Nephron progenitor cell (in vitro differentiated cells): ENCODE data around the gene TMEM94.
"Not testable (repeated sequence)": the region's sequence is repeated elsewhere in the genome, so short reads cannot be mapped to it uniquely, and the experiment has no call there.

Experiments used
- DNase-seq: peaks from one replicate; pipeline ENCODE4 v3.0.0; 2021
- H3K27ac Mint-ChIP-seq: 2 replicates; pipeline ENCODE4 v1.8.0; 2021; ENCODE audit warnings: mild to moderate bottlenecking, moderate library complexity, mixed read lengths
- H3K27me3 Mint-ChIP-seq: 2 replicates; pipeline ENCODE4 v1.8.0; 2021; ENCODE audit warnings: mild to moderate bottlenecking, low read depth, mixed read lengths; ENCODE audit not compliant: poor library complexity
- H3K36me3 Mint-ChIP-seq: 2 replicates; pipeline ENCODE4 v1.8.0; 2021; ENCODE audit warnings: low read depth, mixed read lengths
- H3K4me1 Mint-ChIP-seq: 2 replicates; pipeline ENCODE4 v1.8.0; 2021; ENCODE audit warnings: mixed read lengths
- H3K4me3 Mint-ChIP-seq: 2 replicates; pipeline ENCODE4 v1.8.0; 2021; ENCODE audit warnings: mild to moderate bottlenecking, moderate library complexity, mixed read lengths
- H3K9me3 Mint-ChIP-seq: 2 replicates; pipeline ENCODE4 v1.8.0; 2021; ENCODE audit warnings: mild to moderate bottlenecking, moderate library complexity, mixed read lengths
- CTCF ChIP-seq: fragments of 200-600 bp; sonication (generic); IDR thresholded peaks from 2 replicates; pipeline ENCODE4 v1.5.0; 2021; ENCODE audit warnings: antibody characterized with exemption

TMEM94 gene

GRCh38 chr17:75516255-75516618 lies 59.8 kb downstream of the TMEM94 start, which contains the start of gene TSEN54:
Gene TSEN54, plus strand, starts transcription at chr17:75516528. Its CDS starts 33 bp downstream, at chr17:75516561.
- H3K27me3 Mint-ChIP-seq: peaks cover 7% of the 10 kb centered on the region
- H3K9me3 Mint-ChIP-seq: no peaks in the 10 kb centered on the region
- no peak within 1 kb of the TSS for H3K27ac Mint-ChIP-seq

GRCh38 chr17:75516619-75517296 lies 60.3 kb downstream of the TMEM94 start:
- peak overlapping the region; percentile 86 for H3K4me3 Mint-ChIP-seq
- peaks cover 28% of the 10 kb centered on the region for H3K36me3 Mint-ChIP-seq
- TF ChIP-seq CTCF: no peak
- peaks cover 40% of the 10 kb centered on the region for H3K4me1 Mint-ChIP-seq
- peak; percentile 74 for DNase-seq
- H3K27me3 Mint-ChIP-seq: peaks cover 7% of the 10 kb centered on the region
- no peaks in the 10 kb centered on the region for H3K9me3 Mint-ChIP-seq
- H3K27ac Mint-ChIP-seq: no peak overlapping the region

More at GRCh38 chr17:75516255-75516618, 59.8 kb downstream of the TMEM94 start, which contains the start of gene TSEN54:
- TF ChIP-seq CTCF: no peak
- Mint-ChIP-seq H3K4me3 (peak within 1 kb of the TSS; percentile 86), H3K36me3 (peaks cover 28% of the 10 kb centered on the region), H3K4me1 (peaks cover 44% of the 10 kb centered on the region)
- DNase-seq: peak; percentile 95

GRCh38 chr17:75517297-75517865 lies 60.9 kb downstream of the TMEM94 start:
- TF ChIP-seq CTCF: no peak
- no peak overlapping the region for H3K27ac Mint-ChIP-seq

GRCh38 chr17:75518201-75518600 lies 61.8 kb downstream of the TMEM94 start:
- Mint-ChIP-seq H3K27ac (no peak overlapping the region), H3K4me1 (peaks cover 27% of the 10 kb centered on the region), H3K4me3 (peak overlapping the region; percentile 86), H3K9me3 (no peaks in the 10 kb centered on the region), H3K27me3 (peaks cover 13% of the 10 kb centered on the region), H3K36me3 (peaks cover 36% of the 10 kb centered on the region)
- no peak for TF ChIP-seq CTCF
- no peak for DNase-seq

More at GRCh38 chr17:75517297-75517865, 60.9 kb downstream of the TMEM94 start:
- H3K4me3 Mint-ChIP-seq: peak overlapping the region; percentile 86
- peaks cover 7% of the 10 kb centered on the region for H3K27me3 Mint-ChIP-seq
- H3K4me1 Mint-ChIP-seq: peaks cover 34% of the 10 kb centered on the region
- H3K9me3 Mint-ChIP-seq: no peaks in the 10 kb centered on the region
- no peak for DNase-seq
- H3K36me3 Mint-ChIP-seq: peaks cover 31% of the 10 kb centered on the region

- no peak for TF ChIP-seq CTCF
- H3K4me1 Mint-ChIP-seq: peaks cover 19% of the 10 kb centered on the region
- H3K27ac Mint-ChIP-seq: no peak overlapping the region
- peaks cover 20% of the 10 kb centered on the region for H3K27me3 Mint-ChIP-seq
- no peak overlapping the region for H3K4me3 Mint-ChIP-seq
- H3K9me3 Mint-ChIP-seq: no peaks in the 10 kb centered on the region
- H3K36me3 Mint-ChIP-seq: peaks cover 36% of the 10 kb centered on the region
- no peak for DNase-seq
Observed at GRCh38 chr17:75518983-75519537, 62.6 kb downstream of the TMEM94 start.

- H3K27ac Mint-ChIP-seq, H3K4me3 Mint-ChIP-seq, DNase-seq, H3K9me3 Mint-ChIP-seq: not testable (repeated sequence)
- Mint-ChIP-seq H3K27me3 (peaks cover 24% of the 10 kb centered on the region), H3K4me1 (peaks cover 16% of the 10 kb centered on the region), H3K36me3 (peaks cover 36% of the 10 kb centered on the region)
Observed at GRCh38 chr17:75520413-75520812, 64.0 kb downstream of the TMEM94 start.
